RWPE1 (cell line): Measurements from ENCODE around the gene C1QTNF6.

Experiments
- CTCF ChIA-PET: fragments of 350-600 bp; sonication (Branson Sonifier 250); formaldehyde crosslinking; extraction: SDS; loops from one replicate; lab custom pipeline; 2021; lab: Yijun Ruan, JAX
- POLR2A ChIA-PET: fragments of 400-600 bp; formaldehyde crosslinking; extraction: SDS; loops from one replicate; lab custom pipeline; 2020; ENCODE audit warnings: antibody characterized with exemption; ENCODE audit not compliant: low non-redundant PET; lab: Yijun Ruan, JAX
- DNase-seq: peaks from one replicate; pipeline ENCODE4 v3.0.0; 2012; ENCODE audit warnings: low spot score
- H3K27ac ChIP-seq: fragments of 450-650 bp; 2 replicates; pipeline ENCODE4 v1.5.1; 2017
- CTCF ChIP-seq: fragments of 450-650 bp; conservative IDR thresholded peaks from 2 replicates; pipeline ENCODE4 v1.5.1; 2017; ENCODE audit warnings: low read depth, mild to moderate bottlenecking

C1QTNF6 gene

GRCh38 chr22:37211075-37211865 lies 23.2 kb upstream of the C1QTNF6 start:
- no peak overlapping the region for H3K27ac ChIP-seq
- CTCF ChIA-PET = interaction anchor here (1.1 kb wide), 1 partner anchor 12 kb away, joined by 5 read pairs; no protein-coding TSS in a partner anchor
- POLR2A ChIA-PET = no interaction called here
- TF ChIP-seq CTCF = no peak
- no peak for DNase-seq

GRCh38 chr22:37210041-37210803 lies 22.2 kb upstream of the C1QTNF6 start:
- POLR2A ChIA-PET = no interaction called here
- no peak overlapping the region for H3K27ac ChIP-seq
- no peak for TF ChIP-seq CTCF
- DNase-seq = no peak
- CTCF ChIA-PET = interaction anchor here (1.1 kb wide), 1 partner anchor 11 kb away, joined by 5 read pairs; no protein-coding TSS in a partner anchor

GRCh38 chr22:37209140-37209845 lies 21.2 kb upstream of the C1QTNF6 start:
- TF ChIP-seq CTCF = no peak
- POLR2A ChIA-PET = no interaction called here
- H3K27ac ChIP-seq = no peak overlapping the region
- CTCF ChIA-PET = no interaction called here
- no peak for DNase-seq

GRCh38 chr22:37208401-37209139 lies 20.5 kb upstream of the C1QTNF6 start:
- TF ChIP-seq CTCF = no peak
- DNase-seq = no peak
- CTCF ChIA-PET = interaction anchor here (0.5 kb wide), 1 partner anchor 165 kb away, joined by 3 read pairs; no protein-coding TSS in a partner anchor
- POLR2A ChIA-PET = no interaction called here
- H3K27ac ChIP-seq = no peak overlapping the region

- POLR2A ChIA-PET = no interaction called here
- DNase-seq = no peak
- no peak for TF ChIP-seq CTCF
- H3K27ac ChIP-seq = no peak overlapping the region
- CTCF ChIA-PET = no interaction called here
These were observed 19.9 kb upstream of the C1QTNF6 start for GRCh38 chr22:37207981-37208380.
